GM12892 (cell line): ENCODE data around the gene ABTB2.

ENCODE experiments used
- POLR2A ChIP-seq: IDR thresholded peaks from 2 replicates; pipeline ENCODE4 v1.6.1; 2011; ENCODE audit warnings: low read depth, low read length, control low read depth
- POLR2AphosphoS5 ChIP-seq: IDR thresholded peaks from 2 replicates; pipeline ENCODE4 v1.6.1; 2011; ENCODE audit warnings: low read depth, low read length, control low read depth
- TAF1 ChIP-seq: IDR thresholded peaks from 2 replicates; pipeline ENCODE4 v1.6.1; 2011; ENCODE audit warnings: low read depth, mild to moderate bottlenecking, control low read depth, low read length, borderline replicate concordance

GRCh38 chr11:34270711-34271110 lies 87.1 kb downstream of the ABTB2 start:
- TF ChIP-seq POLR2A (no peak), POLR2AphosphoS5 (no peak), TAF1 (no peak)
